B cell (primary cell): ENCODE results near the gene KLHL20. TPM values are rescaled to one million over a fixed set of nuclear protein-coding genes. Genes with fewer than 3 reads are reported as not detected.

Experiments used
- ATAC-seq: fragments of 200-7000 bp; cut with Tn5 transposase; one replicate; pipeline ENCODE4 v1.10.0; 2021; ENCODE audit warnings: low read depth, mild to moderate bottlenecking, moderate number of reproducible peaks, moderate library complexity
- CTCF ChIA-PET: fragments of 350-600 bp; sonication (Branson Sonifier 250); formaldehyde crosslinking; loops from one replicate; lab custom pipeline; 2021; ENCODE audit warnings: antibody characterized with exemption, inconsistent platforms; lab: Charles Lee
- POLR2A ChIA-PET: fragments of 350-600 bp; sonication (Branson Sonifier 250); formaldehyde crosslinking; loops from one replicate; lab custom pipeline; 2021; ENCODE audit warnings: antibody characterized with exemption; lab: Charles Lee
- DNase-seq: peaks from one replicate; pipeline ENCODE4 v3.0.0; 2013
- H2AFZ ChIP-seq: 2 replicates; pipeline ENCODE4 v1.6.1; 2012; ENCODE audit warnings: mild to moderate bottlenecking, low read depth, low read length; ENCODE audit not compliant: insufficient read depth, poor library complexity, severe bottlenecking
- H3K27ac ChIP-seq, 2 donors: 1 replicate in 1 of 2; 2 replicates in 1 of 2; pipeline ENCODE4 v1.5.1; 2012 to 2013; ENCODE audit warnings: low read length in 2 of 2, mild to moderate bottlenecking in 2 of 2, moderate library complexity in 1 of 2
- H3K27me3 ChIP-seq, 4 experiments: fragments of 200-600 bp in 1 of 4; sonication (generic) in 1 of 4; replicated peaks in 1 of 4; 1 replicate in 2 of 4; 2 replicates in 2 of 4; pipeline versions ENCODE4 v1.6.1 to v1.7.0; 2013 to 2016; ENCODE audit warnings: low read length in 3 of 4, mild to moderate bottlenecking in 2 of 4, mixed read lengths in 1 of 4, moderate library complexity in 1 of 4; ENCODE audit not compliant: insufficient read depth in 4 of 4, control insufficient read depth in 3 of 4; ENCODE audit errors: control extremely low read depth in 1 of 4
- H3K36me3 ChIP-seq, 2 experiments: replicated peaks in 1 of 2; 1 replicate in 1 of 2; 2 replicates in 1 of 2; pipeline versions ENCODE4 v1.6.1 to v1.7.1; 2013; ENCODE audit warnings: low read length in 1 of 2; ENCODE audit not compliant: insufficient read depth in 2 of 2, control insufficient read depth in 1 of 2; ENCODE audit errors: control extremely low read depth in 1 of 2, extremely low read depth in 1 of 2
- H3K4me1 ChIP-seq, 2 donors: fragments of 200-600 bp in 1 of 2; sonication (generic) in 1 of 2; 1 replicate in 1 of 2; 2 replicates in 1 of 2; pipeline versions ENCODE4 v1.5.1 to v1.6.1; 2013 to 2017; ENCODE audit warnings: low read length in 2 of 2; ENCODE audit not compliant: control insufficient read depth in 2 of 2, insufficient read depth in 2 of 2
- H3K4me2 ChIP-seq: replicated peaks from 2 replicates; pipeline ENCODE3; 2012; ENCODE audit warnings: mild to moderate bottlenecking, low read depth, low read length; ENCODE audit not compliant: poor library complexity, severe bottlenecking
- H3K4me3 ChIP-seq, 5 experiments: fragments of 200-600 bp in 1 of 5; sonication (generic) in 1 of 5; 1 replicate in 3 of 5; 2 replicates in 2 of 5; pipeline versions ENCODE4 v1.5.1 to v1.7.0; 2011 to 2016; ENCODE audit warnings: low read length in 4 of 5, mild to moderate bottlenecking in 4 of 5, low read depth in 2 of 5, control low read depth in 1 of 5, moderate library complexity in 1 of 5; ENCODE audit not compliant: insufficient read depth in 1 of 5; ENCODE audit errors: control extremely low read depth in 1 of 5, extremely low read depth in 1 of 5
- H3K79me2 ChIP-seq: fragments of 200-600 bp; sonication (generic); one replicate; pipeline ENCODE4 v1.6.0; 2016; ENCODE audit warnings: low read length; ENCODE audit not compliant: control insufficient read depth, insufficient read depth
- H3K9ac ChIP-seq: fragments of 200-600 bp; sonication (generic); 2 replicates; pipeline ENCODE4 v1.6.1; 2017; ENCODE audit warnings: mild to moderate bottlenecking, low read length, moderate library complexity
- H3K9me3 ChIP-seq, 3 donors: one replicate each; pipeline versions ENCODE4 v1.6.1 to v1.7.1; 2013; ENCODE audit warnings: low read length in 2 of 3; ENCODE audit not compliant: control insufficient read depth in 2 of 3, insufficient read depth in 1 of 3; ENCODE audit errors: control extremely low read depth in 1 of 3
- H4K20me1 ChIP-seq: 2 replicates; pipeline ENCODE4 v1.6.0; 2012; ENCODE audit warnings: mild to moderate bottlenecking, low read length; ENCODE audit not compliant: insufficient read depth, control insufficient read depth, poor library complexity, severe bottlenecking
- H3K27ac Mint-ChIP-seq: one replicate; pipeline ENCODE4 v1.8.0; 2021; ENCODE audit warnings: mixed read lengths
- H3K27me3 Mint-ChIP-seq: one replicate; pipeline ENCODE4 v1.8.0; 2021; ENCODE audit warnings: mixed read lengths
- H3K4me1 Mint-ChIP-seq: one replicate; pipeline ENCODE4 v1.8.0; 2021; ENCODE audit warnings: mixed read lengths
- H3K4me3 Mint-ChIP-seq: one replicate; pipeline ENCODE4 v1.8.0; 2021; ENCODE audit warnings: mixed read lengths
- H3K9me3 Mint-ChIP-seq: one replicate; pipeline ENCODE4 v1.8.0; 2022; ENCODE audit warnings: mixed read lengths; ENCODE audit not compliant: insufficient read depth
- CTCF ChIP-seq: fragments of 200-600 bp; IDR thresholded peaks from one replicate; pipeline ENCODE4 v1.8.0; 2022; ENCODE audit warnings: antibody characterized with exemption, mild to moderate bottlenecking
- EZH2 ChIP-seq: IDR thresholded peaks from 2 replicates; pipeline ENCODE4 v1.6.1; 2012; ENCODE audit warnings: borderline replicate concordance, low read depth, mild to moderate bottlenecking, moderate library complexity, low read length; ENCODE audit not compliant: insufficient read depth, poor library complexity, severe bottlenecking
- WGBS: methylation state at CpG from one replicate; pipeline ENCODE4 v1.1.5; 2013; ENCODE audit warnings: missing lambda C conversion rate; ENCODE audit not compliant: insufficient coverage; 5-methylcytosine and 5-hydroxymethylcytosine counted together
- intact Hi-C: fragments of 100-400 bp; cut with micrococcal nuclease; formaldehyde crosslinking; loops from one replicate; pipeline ENCODE4 v1.10.0; 2022
- polyA plus RNA-seq: library from polyadenylated mRNA; depleted of rRNA; stranded (reverse); fragments of >200 nt; gene quantifications from 2 replicates; pipeline ENCODE4 v1.2.3, GENCODE V29; 2012
- total RNA-seq, 2 donors: library from RNA; stranded (reverse); fragments of 120-200 nt in 1 of 2; gene quantifications; 1 replicate in 1 of 2; 2 replicates in 1 of 2; pipeline versions ENCODE4 v1.2.3 to v1.2.4, GENCODE V29; 2013 to 2022

KLHL20 gene
- total and polyA plus RNA-seq, 2 donors (not counting 1 experiment from before 2014, with no cell fraction given), result 8.9 to 32.2 TPM

- peak overlapping the region; percentile 77 to 87 for H3K27ac ChIP-seq
- H3K36me3 ChIP-seq, result peaks cover 0 to 4% of the 10 kb centered on the region in 2 experiments
- intact Hi-C loops, result loop anchor here (1.0 kb wide), 8 partner anchors 44 to 1175 kb away; partner anchors contain the start of genes CACYBP, KLHL20, PRDX6 and RABGAP1L
- H3K4me2 ChIP-seq, result peak overlapping the region; percentile 87
- TF ChIP-seq CTCF (no peak), EZH2 (no peak)
- Mint-ChIP-seq H3K27ac (peak overlapping the region; percentile 95), H3K9me3 (no peaks in the 10 kb centered on the region), H3K4me3 (peak overlapping the region; percentile 92), H3K4me1 (peaks cover 21% of the 10 kb centered on the region), H3K27me3 (no peaks in the 10 kb centered on the region)
- peaks cover 48% of the 10 kb centered on the region for H3K79me2 ChIP-seq
- peak; percentile 19 for ATAC-seq
- no peak for DNase-seq
- no peaks in the 10 kb centered on the region for H3K9me3 ChIP-seq
- no peaks in the 10 kb centered on the region for H3K27me3 ChIP-seq
- peak overlapping the region; percentile 78 to 100 (median 93) for H3K4me3 ChIP-seq
- H4K20me1 ChIP-seq, result no peaks in the 10 kb centered on the region
- H2AFZ ChIP-seq, result peak overlapping the region; percentile 97
- WGBS, result 1% methylated on average over 24 of the region's 25 CpGs
- ChIA-PET POLR2A (interaction anchor here (1.0 to 1.9 kb wide), 4 partner anchors 44 to 394 kb away, joined by 3 to 15 read pairs (median 5); partner anchors contain the start of genes GAS5, KLHL20, PRDX6 and ZBTB37), CTCF (interaction anchor here (0.6 to 5.8 kb wide), 11 partner anchors 12 to 1083 kb away, joined by 3 to 62 read pairs (median 4); partner anchors contain the start of genes GAS5 and ZBTB37)
- H3K9ac ChIP-seq, result peak overlapping the region; percentile 87
- peaks cover 8 to 18% of the 10 kb centered on the region in 2 donors for H3K4me1 ChIP-seq
These were observed 109.1 kb downstream of the KLHL20 start for GRCh38 chr1:173823781-173824314.
